CD4-positive, alpha-beta T cell treated with Interleukin-4 for 4 hours (primary cell): ENCODE results near the gene GABRB3.

Experiments used
- DNase-seq: peaks from one replicate; pipeline ENCODE4 v3.0.0-alpha.2; 2020

The GABRB3 gene

GRCh38 chr15:26624128-26624527, 148.7 kb downstream of the GABRB3 start:
- no peak for DNase-seq

- DNase-seq, result no peak
Measured at GRCh38 chr15:26623071-26623470, 149.8 kb downstream of the GABRB3 start.

- no peak for DNase-seq
Measured at GRCh38 chr15:26621816-26622215, 151.1 kb downstream of the GABRB3 start.

GRCh38 chr15:26620528-26621458, 152.1 kb downstream of the GABRB3 start:
- no peak for DNase-seq

GRCh38 chr15:26615927-26616302, 157.0 kb downstream of the GABRB3 start:
- no peak for DNase-seq

GRCh38 chr15:26615188-26615926, 157.5 kb downstream of the GABRB3 start:
- no peak for DNase-seq

- no peak for DNase-seq
Measured at GRCh38 chr15:26614734-26615133, 158.1 kb downstream of the GABRB3 start.

GRCh38 chr15:26598704-26599103, 174.2 kb downstream of the GABRB3 start:
- no peak for DNase-seq

GRCh38 chr15:26595611-26596010, 177.3 kb downstream of the GABRB3 start:
- DNase-seq, result no peak

- DNase-seq, result no peak
Measured at GRCh38 chr15:26590676-26591075, 182.2 kb downstream of the GABRB3 start.

- DNase-seq, result no peak
Measured at GRCh38 chr15:26582840-26583239, 190.0 kb downstream of the GABRB3 start.

- no peak for DNase-seq
Measured at GRCh38 chr15:26580943-26581342, 191.9 kb downstream of the GABRB3 start.

- DNase-seq, result no peak
Measured at GRCh38 chr15:26572602-26573350, 200.1 kb downstream of the GABRB3 start.

- no peak for DNase-seq
Measured at GRCh38 chr15:26571346-26571745, 201.5 kb downstream of the GABRB3 start.

GRCh38 chr15:26565542-26565941, 207.3 kb downstream of the GABRB3 start:
- DNase-seq, result no peak

GRCh38 chr15:26564361-26564760, 208.5 kb downstream of the GABRB3 start:
- DNase-seq, result no peak

GRCh38 chr15:26562336-26562735, 210.5 kb downstream of the GABRB3 start:
- no peak for DNase-seq

- no peak for DNase-seq
Measured at GRCh38 chr15:26561896-26562295, 211.0 kb downstream of the GABRB3 start.

- no peak for DNase-seq
Measured at GRCh38 chr15:26561130-26561529, 211.7 kb downstream of the GABRB3 start.

GRCh38 chr15:26555898-26556297, 217.0 kb downstream of the GABRB3 start:
- no peak for DNase-seq

- no peak for DNase-seq
Measured at GRCh38 chr15:26551473-26551872, 221.4 kb downstream of the GABRB3 start.

- no peak for DNase-seq
Measured at GRCh38 chr15:26550880-26551279, 222.0 kb downstream of the GABRB3 start.

- no peak for DNase-seq
Measured at GRCh38 chr15:26537663-26538062, 235.2 kb downstream of the GABRB3 start.
